Nephron progenitor cell (in vitro differentiated cells): ENCODE measurements around the gene TECTA.

Experiments used
- DNase-seq: peaks from one replicate; pipeline ENCODE4 v3.0.0; 2021
- H3K27ac Mint-ChIP-seq: 2 replicates; pipeline ENCODE4 v1.8.0; 2021; ENCODE audit warnings: mild to moderate bottlenecking, moderate library complexity, mixed read lengths
- H3K27me3 Mint-ChIP-seq: 2 replicates; pipeline ENCODE4 v1.8.0; 2021; ENCODE audit warnings: mild to moderate bottlenecking, low read depth, mixed read lengths; ENCODE audit not compliant: poor library complexity
- H3K36me3 Mint-ChIP-seq: 2 replicates; pipeline ENCODE4 v1.8.0; 2021; ENCODE audit warnings: low read depth, mixed read lengths
- H3K4me1 Mint-ChIP-seq: 2 replicates; pipeline ENCODE4 v1.8.0; 2021; ENCODE audit warnings: mixed read lengths
- H3K4me3 Mint-ChIP-seq: 2 replicates; pipeline ENCODE4 v1.8.0; 2021; ENCODE audit warnings: mild to moderate bottlenecking, moderate library complexity, mixed read lengths
- H3K9me3 Mint-ChIP-seq: 2 replicates; pipeline ENCODE4 v1.8.0; 2021; ENCODE audit warnings: mild to moderate bottlenecking, moderate library complexity, mixed read lengths
- CTCF ChIP-seq: fragments of 200-600 bp; sonication (generic); IDR thresholded peaks from 2 replicates; pipeline ENCODE4 v1.5.0; 2021; ENCODE audit warnings: antibody characterized with exemption

TECTA gene

GRCh38 chr11:121108413-121108812 is 7.4 kb downstream of the TECTA start:
- Mint-ChIP-seq H3K27me3 (peaks cover 30% of the 10 kb centered on the region), H3K27ac (no peak overlapping the region), H3K4me3 (no peak overlapping the region), H3K4me1 (peaks cover 40% of the 10 kb centered on the region), H3K9me3 (no peaks in the 10 kb centered on the region), H3K36me3 (no peaks in the 10 kb centered on the region)
- no peak for DNase-seq
- TF ChIP-seq CTCF = no peak

DNA sequence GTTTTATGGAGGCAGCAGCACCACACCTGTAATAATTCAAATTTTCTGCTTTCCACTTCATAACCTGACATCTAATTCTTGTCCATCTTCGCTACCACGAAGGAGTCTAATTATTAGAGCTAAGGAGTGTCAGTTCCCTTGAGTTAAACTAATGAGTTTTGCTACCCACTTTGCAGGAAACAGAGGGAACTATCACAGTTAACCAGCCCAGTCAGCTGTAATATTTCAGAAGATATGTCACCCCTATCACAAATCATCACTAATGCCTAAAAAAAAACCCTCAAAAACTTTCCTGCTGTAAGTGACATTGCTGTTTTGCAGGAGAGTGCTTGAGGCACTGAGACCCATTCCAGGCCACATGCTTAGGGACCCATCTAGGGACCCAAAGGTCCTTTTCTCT is 8.4 kb downstream of the TECTA start:
- H3K27me3 Mint-ChIP-seq = peaks cover 31% of the 10 kb centered on the region
- no peaks in the 10 kb centered on the region for H3K9me3 Mint-ChIP-seq
- no peak overlapping the region for H3K4me3 Mint-ChIP-seq
- H3K36me3 Mint-ChIP-seq = no peaks in the 10 kb centered on the region
- DNase-seq = no peak
- peaks cover 40% of the 10 kb centered on the region for H3K4me1 Mint-ChIP-seq
- no peak overlapping the region for H3K27ac Mint-ChIP-seq
- TF ChIP-seq CTCF = no peak

- no peak overlapping the region for H3K27ac Mint-ChIP-seq
- H3K9me3 Mint-ChIP-seq = no peaks in the 10 kb centered on the region
- H3K27me3 Mint-ChIP-seq = peaks cover 31% of the 10 kb centered on the region
- peaks cover 34% of the 10 kb centered on the region for H3K4me1 Mint-ChIP-seq
- no peaks in the 10 kb centered on the region for H3K36me3 Mint-ChIP-seq
- DNase-seq = no peak
- H3K4me3 Mint-ChIP-seq = no peak overlapping the region
- no peak for TF ChIP-seq CTCF
Observed at GRCh38 chr11:121109916-121110586, 9.0 kb downstream of the TECTA start.

- Mint-ChIP-seq H3K4me1 (peaks cover 23% of the 10 kb centered on the region), H3K4me3 (no peak overlapping the region)
Observed at GRCh38 chr11:121110871-121111724, 10.1 kb downstream of the TECTA start.

DNA sequence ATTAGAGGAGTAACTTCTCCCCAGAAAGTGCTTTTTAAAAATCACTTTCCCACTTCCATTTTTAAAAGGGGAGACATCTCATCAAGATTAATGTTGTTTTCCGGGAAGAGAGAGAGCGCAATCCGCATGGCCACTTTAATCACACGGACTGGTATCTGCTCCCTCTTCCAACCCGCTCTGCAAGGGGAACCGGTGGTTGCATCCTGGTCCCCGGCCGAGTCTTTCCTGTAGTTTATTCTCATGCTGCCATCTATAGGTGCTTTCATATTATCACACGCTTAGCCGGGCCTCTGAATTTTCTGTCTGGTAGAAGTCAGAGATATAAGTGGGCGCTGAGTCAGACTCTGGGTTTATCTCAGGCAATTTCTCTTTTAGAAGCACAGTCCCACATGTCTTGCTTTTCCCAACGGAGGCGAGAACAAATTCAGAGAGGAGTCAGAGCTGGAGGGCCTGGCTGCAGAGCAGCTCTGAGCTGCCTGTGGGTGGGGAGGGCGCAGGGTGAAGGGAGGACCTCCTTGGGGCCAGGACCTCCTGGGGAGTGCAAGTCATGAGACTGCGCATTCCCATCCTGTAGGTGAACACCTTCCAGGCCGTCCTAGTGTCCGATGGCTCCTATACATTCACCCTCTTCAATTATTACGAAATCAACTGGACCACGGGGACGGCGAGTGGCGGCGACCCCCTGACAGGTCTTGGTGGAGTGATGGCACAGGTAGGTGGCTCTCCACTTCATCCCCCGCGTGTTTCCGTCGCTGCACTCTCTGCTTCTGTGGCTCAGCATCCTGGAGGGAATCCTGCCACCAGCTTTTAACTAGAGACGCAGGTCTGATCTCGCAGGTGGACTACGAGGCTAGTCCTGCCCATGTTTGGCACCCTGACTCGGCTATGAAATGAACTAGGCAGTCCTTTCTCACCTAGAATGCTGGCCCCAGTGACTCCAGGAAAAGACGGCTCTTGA is 11.7 kb downstream of the TECTA start:
- Mint-ChIP-seq H3K27me3 (peaks cover 37% of the 10 kb centered on the region), H3K9me3 (no peaks in the 10 kb centered on the region), H3K4me1 (peaks cover 22% of the 10 kb centered on the region), H3K4me3 (no peak overlapping the region), H3K27ac (no peak overlapping the region), H3K36me3 (no peaks in the 10 kb centered on the region)
- TF ChIP-seq CTCF = peak; percentile 52
- DNase-seq = peak; percentile 54

More at GRCh38 chr11:121110871-121111724, 10.1 kb downstream of the TECTA start:
- no peaks in the 10 kb centered on the region for H3K36me3 Mint-ChIP-seq
- no peak for DNase-seq
- peaks cover 33% of the 10 kb centered on the region for H3K27me3 Mint-ChIP-seq
- no peaks in the 10 kb centered on the region for H3K9me3 Mint-ChIP-seq
- TF ChIP-seq CTCF = no peak
- H3K27ac Mint-ChIP-seq = no peak overlapping the region
